ENCODE measurements around the gene ALDH18A1. TPM values are rescaled to one million over a fixed set of nuclear protein-coding genes. Genes with fewer than 3 reads are reported as not detected.
"Not testable (repeated sequence)": the region's sequence is repeated elsewhere in the genome, so short reads cannot be mapped to it uniquely, and the experiment has no call there.

The ALDH18A1 gene
- total RNA-seq, 1 experiment from 2014 or later = 114 TPM

DNA sequence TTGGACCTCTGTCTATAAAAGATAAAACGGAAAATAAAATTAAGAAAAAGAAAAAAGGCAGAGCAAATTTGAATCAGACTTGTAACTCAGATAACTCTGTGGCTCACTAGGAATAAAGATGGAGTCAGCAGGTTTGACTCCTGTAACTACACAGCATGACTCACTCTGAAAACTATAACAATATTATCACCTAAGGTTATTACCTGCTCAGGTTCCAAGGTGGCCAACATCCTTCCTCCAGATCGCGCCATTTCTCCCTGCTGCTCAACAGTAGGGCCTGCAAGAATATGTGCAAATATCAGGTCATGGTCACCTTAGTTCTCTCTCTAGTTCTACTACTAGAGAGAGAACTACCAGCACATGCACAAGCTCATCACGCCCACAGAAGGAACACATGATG lies 30.0 kb downstream of the ALDH18A1 start:
- Mint-ChIP-seq H3K4me3 (no peak overlapping the region), H3K4me1 (no peaks in the 10 kb centered on the region), H3K27ac (no peak overlapping the region), H3K9me3 (no peaks in the 10 kb centered on the region), H3K36me3 (ENCODE audit: insufficient read depth in 1 of 3, low read depth in 3 of 3) (peaks cover 12 to 70% (median 56%) of the 10 kb centered on the region in 3 experiments; a peak in 6 of 7 replicates), H3K27me3 (ENCODE audit: low read depth) (no peaks in the 10 kb centered on the region)
- H3K18ac ChIP-seq (ENCODE audit: insufficient read length, low read depth, low read length) = no peak overlapping the region
- no peaks in the 10 kb centered on the region for H3K23me2 ChIP-seq (ENCODE audit: insufficient read length, low read depth, low read length, poor library complexity, severe bottlenecking)
- no peak overlapping the region for H3K9ac ChIP-seq (ENCODE audit: extremely low read depth, insufficient read length, low read length)
- no peaks in the 10 kb centered on the region for H4K20me1 ChIP-seq (ENCODE audit: control insufficient read depth, insufficient read depth, insufficient read length)
- no peak overlapping the region for H4K91ac ChIP-seq (ENCODE audit: insufficient read length, low read depth, low read length)
- no peak overlapping the region for H2AK5ac ChIP-seq (ENCODE audit: insufficient read length, low read length)
- WGBS (ENCODE audit: extremely low coverage, insufficient read length, low lambda C conversion rate) = no CpG with 5 or more reads among the region's 4 CpGs
- no peak overlapping the region for H3K27ac ChIP-seq (ENCODE audit: insufficient read length, low read depth, low read length)
- H2BK5ac ChIP-seq (ENCODE audit: insufficient read length, low read length) = no peak overlapping the region
- no peak overlapping the region for H4K5ac ChIP-seq (ENCODE audit: insufficient read length, low read depth, low read length)
- H4K8ac ChIP-seq (replicated peaks; ENCODE audit: insufficient read length, low read depth, low read length) = no peak overlapping the region
- no peak overlapping the region for H3K56ac ChIP-seq (ENCODE audit: insufficient read length, low read depth, low read length)
- H2BK20ac ChIP-seq (ENCODE audit: low read depth, low read length, poor library complexity, severe bottlenecking) = no peak overlapping the region
- H3K79me2 ChIP-seq (ENCODE audit: insufficient read depth, low read length) = no peaks in the 10 kb centered on the region
- no peak for TF ChIP-seq CTCF (conservative IDR thresholded peaks at IDR 0.05)
- no peaks in the 10 kb centered on the region for H3K79me1 ChIP-seq (ENCODE audit: insufficient read depth, low read depth, low read length, poor library complexity, severe bottlenecking)
- no peak overlapping the region for H2BK12ac ChIP-seq (ENCODE audit: insufficient read length, low read depth, low read length)
- H3K27me3 ChIP-seq (ENCODE audit: insufficient read depth, low read length) = no peaks in the 10 kb centered on the region
- H2AFZ ChIP-seq (ENCODE audit: low read length) = no peak overlapping the region
- no peak overlapping the region for H2BK120ac ChIP-seq (ENCODE audit: low read depth, low read length, poor library complexity, severe bottlenecking)
- no peak overlapping the region for H3K14ac ChIP-seq (ENCODE audit: insufficient read depth, low read length)
- H3K4ac ChIP-seq (ENCODE audit: low read depth, low read length) = no peak overlapping the region
- no peaks in the 10 kb centered on the region for H3K9me3 ChIP-seq (ENCODE audit: control insufficient read depth, low read depth, low read length)
- no peak for DNase-seq
- H3K23ac ChIP-seq (ENCODE audit: insufficient read length, low read depth, low read length) = no peak overlapping the region
- no peak overlapping the region for H3K4me2 ChIP-seq (ENCODE audit: insufficient read depth, insufficient read length, low read length)
- H3T11ph ChIP-seq (ENCODE audit: low read length) = no peak overlapping the region
- no peak overlapping the region for H2BK15ac ChIP-seq (ENCODE audit: low read depth, low read length)
- no peaks in the 10 kb centered on the region for H3K4me1 ChIP-seq (ENCODE audit: insufficient read depth, low read length)

DNA sequence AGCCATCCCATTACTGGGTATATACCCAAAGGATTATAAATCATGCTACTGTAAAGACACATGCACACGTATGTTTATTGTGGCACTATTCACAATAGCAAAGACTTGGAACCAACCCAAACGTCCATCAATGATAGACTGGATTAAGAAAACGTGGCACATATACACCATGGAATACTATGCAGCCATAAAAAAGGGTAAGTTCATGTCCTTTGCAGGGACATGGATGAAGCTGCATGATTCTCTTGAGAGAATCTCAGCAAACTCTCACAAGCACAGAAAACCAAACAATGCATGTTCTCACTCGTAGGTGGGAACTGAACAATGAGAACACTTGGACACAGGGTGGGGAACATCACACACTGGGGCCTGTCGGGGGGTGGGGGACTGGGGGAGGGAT lies 36.1 kb downstream of the ALDH18A1 start:
- not testable (repeated sequence) for H3K23ac ChIP-seq (ENCODE audit: insufficient read length, low read depth, low read length); H3K27ac ChIP-seq (ENCODE audit: insufficient read length, low read depth, low read length); H3K79me1 ChIP-seq (ENCODE audit: insufficient read depth, low read depth, low read length, poor library complexity, severe bottlenecking); H3T11ph ChIP-seq (ENCODE audit: low read length); H3K56ac ChIP-seq (ENCODE audit: insufficient read length, low read depth, low read length); H3K4ac ChIP-seq (ENCODE audit: low read depth, low read length); H3K14ac ChIP-seq (ENCODE audit: insufficient read depth, low read length); H2AK5ac ChIP-seq (ENCODE audit: insufficient read length, low read length); H3K4me2 ChIP-seq (ENCODE audit: insufficient read depth, insufficient read length, low read length); H3K9me3 Mint-ChIP-seq; H3K23me2 ChIP-seq (ENCODE audit: insufficient read length, low read depth, low read length, poor library complexity, severe bottlenecking); H3K27me3 Mint-ChIP-seq (ENCODE audit: low read depth); H3K9ac ChIP-seq (ENCODE audit: extremely low read depth, insufficient read length, low read length); H3K27me3 ChIP-seq (ENCODE audit: insufficient read depth, low read length); DNase-seq; H2AFZ ChIP-seq (ENCODE audit: low read length); H2BK5ac ChIP-seq (ENCODE audit: insufficient read length, low read length); H3K4me3 Mint-ChIP-seq; H2BK20ac ChIP-seq (ENCODE audit: low read depth, low read length, poor library complexity, severe bottlenecking); H2BK15ac ChIP-seq (ENCODE audit: low read depth, low read length); H3K79me2 ChIP-seq (ENCODE audit: insufficient read depth, low read length); H4K5ac ChIP-seq (ENCODE audit: insufficient read length, low read depth, low read length); H3K18ac ChIP-seq (ENCODE audit: insufficient read length, low read depth, low read length); H2BK12ac ChIP-seq (ENCODE audit: insufficient read length, low read depth, low read length); H3K9me3 ChIP-seq (ENCODE audit: control insufficient read depth, low read depth, low read length); H3K27ac Mint-ChIP-seq; H4K8ac ChIP-seq (replicated peaks; ENCODE audit: insufficient read length, low read depth, low read length); H3K4me1 Mint-ChIP-seq; H3K4me1 ChIP-seq (ENCODE audit: insufficient read depth, low read length); H2BK120ac ChIP-seq (ENCODE audit: low read depth, low read length, poor library complexity, severe bottlenecking); H4K91ac ChIP-seq (ENCODE audit: insufficient read length, low read depth, low read length); H4K20me1 ChIP-seq (ENCODE audit: control insufficient read depth, insufficient read depth, insufficient read length)
- no CpG with 5 or more reads among the region's 5 CpGs for WGBS (ENCODE audit: extremely low coverage, insufficient read length, low lambda C conversion rate)
- H3K36me3 Mint-ChIP-seq (ENCODE audit: insufficient read depth in 1 of 3, low read depth in 3 of 3) = peaks cover 31 to 79% (median 59%) of the 10 kb centered on the region in 3 experiments

All from H9 (cell line).